ENCODE data around the gene ZNF274.
A peak's percentile ranks its signal among the peaks of the same experiment; 100 is the strongest.
"Not testable (repeated sequence)": the region's sequence is repeated elsewhere in the genome, so short reads cannot be mapped to it uniquely, and the experiment has no call there.

The ZNF274 gene

GRCh38 chr19:58212336-58213074 lies 29.6 kb downstream of the ZNF274 start:
- no peak for DNase-seq (ENCODE audit: low spot score)

GRCh38 chr19:58213075-58213369 lies 30.2 kb downstream of the ZNF274 start:
- DNase-seq (ENCODE audit: low spot score), result no peak

GRCh38 chr19:58217069-58217481 lies 34.2 kb downstream of the ZNF274 start:
- no peak for DNase-seq (ENCODE audit: low spot score)

- no peak for DNase-seq (ENCODE audit: low spot score)
Observed at GRCh38 chr19:58217607-58218391, 34.9 kb downstream of the ZNF274 start.

DNA sequence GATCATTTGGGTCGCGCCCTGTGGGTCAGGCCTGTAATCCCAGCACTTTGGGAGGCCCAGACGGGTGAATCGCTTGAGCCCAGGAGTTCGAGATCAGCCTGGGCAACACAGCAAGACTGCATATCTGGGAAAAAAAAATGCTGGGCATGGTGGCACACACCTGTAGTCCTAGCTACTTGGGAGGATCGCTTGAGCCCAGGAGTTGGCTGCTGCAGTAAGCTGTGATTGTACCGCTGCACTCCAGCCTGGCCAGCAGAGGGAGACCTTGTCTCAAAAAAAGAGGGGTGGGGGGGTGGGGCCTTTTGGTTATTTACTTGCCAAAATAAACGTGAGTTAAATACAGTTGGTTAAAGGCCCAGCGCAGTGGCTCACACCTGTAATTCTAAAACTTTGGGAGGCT lies 36.0 kb downstream of the ZNF274 start:
- peak; percentile 11 for DNase-seq (ENCODE audit: low spot score)

- peak; percentile 9 for DNase-seq (ENCODE audit: low spot score)
Observed at GRCh38 chr19:58227964-58228584, 45.2 kb downstream of the ZNF274 start.

GRCh38 chr19:58228585-58229254 lies 45.9 kb downstream of the ZNF274 start, which contains the start of gene ZNF544:
TSS of gene ZNF544 (plus strand) at chr19:58228914. CDS start at chr19:58244024, 15,110 bp downstream.
- DNase-seq (ENCODE audit: low spot score), result peak; percentile 87

DNA sequence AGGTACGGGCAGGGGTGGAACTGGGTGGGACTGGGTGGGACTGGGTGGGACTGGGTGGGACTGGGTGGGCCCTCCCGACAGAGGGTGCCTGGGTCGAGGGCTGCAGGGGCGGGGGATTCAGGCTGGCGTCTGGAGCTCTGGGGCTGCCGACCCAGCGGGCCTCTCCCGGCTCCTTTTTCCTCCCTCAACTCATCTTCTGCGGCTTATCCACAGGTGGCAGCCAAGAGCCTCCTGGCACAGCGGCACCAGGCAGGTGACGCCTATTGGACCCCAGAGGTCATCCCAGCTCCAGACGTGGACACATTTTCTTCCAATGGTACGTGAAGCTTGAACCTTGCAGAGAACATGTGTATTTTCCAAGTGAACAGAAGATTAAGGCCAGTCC lies 46.4 kb downstream of the ZNF274 start:
- DNase-seq (ENCODE audit: low spot score), result peak; percentile 54

DNA sequence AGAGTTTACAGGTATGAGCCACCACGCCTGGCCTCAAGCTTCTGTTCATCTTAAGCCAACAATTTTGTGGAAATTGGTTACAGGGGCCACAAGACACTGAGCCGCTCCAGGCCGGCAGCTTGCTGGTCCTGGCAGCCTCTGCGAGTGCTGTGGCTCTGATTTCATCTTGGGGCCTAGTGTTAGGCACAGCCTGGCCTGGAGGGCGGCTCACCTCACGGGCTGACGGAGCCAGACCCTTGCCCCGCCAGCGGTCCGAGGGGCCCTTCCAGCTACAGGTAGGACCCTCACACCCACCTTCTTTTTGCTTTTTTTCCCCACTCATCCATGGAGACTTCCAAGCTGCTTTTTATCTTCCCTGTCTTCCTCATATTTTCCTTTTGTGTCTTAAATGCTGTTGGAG lies 54.5 kb downstream of the ZNF274 start:
- DNase-seq (ENCODE audit: low spot score), result no peak

- DNase-seq (ENCODE audit: low spot score), result no peak
Observed at GRCh38 chr19:58243351-58243750, 60.5 kb downstream of the ZNF274 start.

GRCh38 chr19:58248886-58249285 lies 66.0 kb downstream of the ZNF274 start:
- no peak for DNase-seq (ENCODE audit: low spot score)

DNA sequence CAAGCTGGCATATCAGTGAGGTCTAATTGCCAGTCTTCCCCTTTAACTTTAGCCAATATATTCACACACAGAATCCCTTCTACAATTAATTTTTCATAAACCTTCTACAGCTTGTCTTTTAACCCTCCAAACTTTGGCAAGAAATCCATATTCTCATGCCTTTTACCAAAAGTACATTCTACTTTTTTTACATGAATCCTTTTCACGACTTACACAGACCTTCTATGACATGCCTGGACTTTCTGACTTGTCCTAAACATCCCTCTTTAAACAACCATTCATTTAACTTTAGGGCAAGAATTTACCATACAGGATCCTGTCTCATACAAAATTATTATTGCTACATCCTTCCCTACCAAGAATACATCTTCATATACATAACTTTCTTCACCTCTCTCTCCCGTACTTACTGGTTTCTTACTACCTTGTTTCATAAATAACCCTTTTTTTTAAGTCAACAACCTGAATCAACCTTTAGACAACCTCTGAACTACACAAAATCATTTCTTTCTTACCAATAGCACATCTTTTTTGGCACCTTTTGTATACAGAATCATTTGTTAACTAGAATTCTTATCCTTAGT lies 69.3 kb downstream of the ZNF274 start:
- no peak for DNase-seq (ENCODE audit: low spot score)

- DNase-seq (ENCODE audit: low spot score), result not testable (repeated sequence)
Observed at GRCh38 chr19:58258259-58258658, 75.4 kb downstream of the ZNF274 start.

- no peak for DNase-seq (ENCODE audit: low spot score)
Observed at GRCh38 chr19:58261600-58261967, 78.7 kb downstream of the ZNF274 start.

- no peak for DNase-seq (ENCODE audit: low spot score)
Observed at GRCh38 chr19:58261968-58262921, 79.4 kb downstream of the ZNF274 start.

DNA sequence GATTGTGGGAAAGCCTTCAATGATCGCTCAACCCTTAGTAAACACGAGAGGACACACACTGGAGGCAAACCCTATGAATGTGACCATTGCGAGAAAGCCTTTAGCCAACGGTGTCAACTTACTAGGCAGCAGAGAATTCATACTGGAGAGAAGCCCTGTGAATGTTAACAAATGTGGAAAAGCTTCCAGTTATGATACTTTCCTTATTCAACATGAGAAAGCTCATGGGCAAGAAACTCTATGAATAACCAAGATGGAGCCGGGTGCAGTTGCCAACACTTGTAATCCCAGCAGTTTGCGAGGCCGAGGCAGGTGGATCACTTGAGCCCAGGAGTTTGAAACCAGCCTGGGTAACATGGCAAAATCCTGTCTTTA lies 80.0 kb downstream of the ZNF274 start:
- DNase-seq (ENCODE audit: low spot score), result no peak

All from kidney tubule cell (primary cell).